NB4 (cell line): ENCODE data around the gene SNAP25.

ENCODE experiments used
- CTCF ChIP-seq: IDR thresholded peaks from one replicate; pipeline ENCODE4 v1.5.1; 2012; ENCODE audit warnings: low read depth, low read length
- POLR2A ChIP-seq: IDR thresholded peaks from 2 replicates; pipeline ENCODE4 v1.6.1; 2011; ENCODE audit warnings: mild to moderate bottlenecking; ENCODE audit not compliant: insufficient read length; ENCODE audit errors: extremely low read depth

GRCh38 chr20:10282979-10283456 lies 64.4 kb downstream of the SNAP25 start:
- no peak for TF ChIP-seq CTCF
- TF ChIP-seq POLR2A: no peak
